Thyroid gland (tissue), 4 donors: Measurements from ENCODE around the gene SEMA7A. TPM values are rescaled to one million over a fixed set of nuclear protein-coding genes. Genes with fewer than 3 reads are reported as not detected.
"Not testable (repeated sequence)": the region's sequence is repeated elsewhere in the genome, so short reads cannot be mapped to it uniquely, and the experiment has no call there.

ENCODE experiments used
- DNase-seq, 2 donors: peaks; one replicate each; pipeline ENCODE4 v3.0.0-alpha.2; 2019
- H3K27ac ChIP-seq, 3 donors: fragments of 200-600 bp; sonication (generic); 1 replicate in 2 of 3; 2 replicates in 1 of 3; pipeline ENCODE4 v1.5.1; 2016 to 2019; ENCODE audit warnings: mild to moderate bottlenecking in 1 of 3, moderate library complexity in 1 of 3
- H3K27me3 ChIP-seq: fragments of 200-600 bp; sonication (generic); one replicate; pipeline ENCODE4 v1.5.1; 2019
- H3K36me3 ChIP-seq, 2 donors: fragments of 200-600 bp; sonication (generic); one replicate each; pipeline ENCODE4 v1.5.1; 2016 to 2019
- H3K4me1 ChIP-seq, 2 donors: fragments of 200-600 bp; sonication (generic); one replicate each; pipeline ENCODE4 v1.5.1; 2017 to 2019
- H3K4me3 ChIP-seq, 3 donors: fragments of 200-600 bp; sonication (generic); replicated peaks in 1 of 3; 1 replicate in 2 of 3; 2 replicates in 1 of 3; pipeline ENCODE4 v1.5.1; 2016; ENCODE audit warnings: mild to moderate bottlenecking in 1 of 3
- H3K9me3 ChIP-seq: fragments of 200-600 bp; sonication (generic); one replicate; pipeline ENCODE4 v1.5.1; 2017
- CTCF ChIP-seq, 6 experiments: fragments of 200-600 bp in 3 of 6; fragments of 450-650 bp in 3 of 6; sonication (generic) in 3 of 6; IDR thresholded peaks; one replicate each; pipeline ENCODE4 v1.5.1; 2016 to 2019; ENCODE audit warnings: antibody characterized with exemption in 6 of 6, mild to moderate bottlenecking in 2 of 6, inconsistent platforms in 1 of 6, moderate library complexity in 1 of 6
- POLR2A ChIP-seq, 2 donors: fragments of 450-650 bp; IDR thresholded peaks; one replicate each; pipeline ENCODE4 v1.6.1; 2017; ENCODE audit warnings: antibody characterized with exemption in 2 of 2, mild to moderate bottlenecking in 2 of 2, moderate library complexity in 1 of 2
- WGBS, 2 donors: methylation state at CpG; one replicate each; pipeline ENCODE4 v1.1.5; 2017; 5-methylcytosine and 5-hydroxymethylcytosine counted together
- intact Hi-C: fragments of 100-400 bp; cut with DNase I; formaldehyde crosslinking; loops from one replicate; pipeline ENCODE4 v1.15.1; 2023
- total RNA-seq, 4 donors: library from RNA; depleted of rRNA; stranded (reverse); fragments of >200 nt; gene quantifications; one replicate each; pipeline ENCODE4 v1.2.3, GENCODE V29; 2016

SEMA7A gene
- total RNA-seq, 4 donors from 2014 or later, result 0.29 to 2.0 (median 1.6) TPM

GRCh38 chr15:74367296-74367854 lies 66.4 kb downstream of the SEMA7A start, which contains the start of gene CYP11A1:
Gene CYP11A1 (minus strand): TSS chr15:74367646. CDS start chr15:74367585, 61 bp downstream.
- H3K9me3 ChIP-seq, result no peaks in the 10 kb centered on the region
- DNase-seq, result no peak
- intact Hi-C loops, result no loop called here
- no peaks in the 10 kb centered on the region for H3K36me3 ChIP-seq
- WGBS, 2 donors, result 87 to 92% methylated on average over 10 of the region's 12 CpGs
- no peak within 1 kb of the TSS for H3K4me3 ChIP-seq
- peaks cover 8 to 12% of the 10 kb centered on the region in 2 donors for H3K4me1 ChIP-seq
- TF ChIP-seq CTCF (IDR thresholded peaks at IDR 0.05), result no peak
- TF ChIP-seq POLR2A (IDR thresholded peaks at IDR 0.05), result no peak
- H3K27me3 ChIP-seq, result no peaks in the 10 kb centered on the region
- H3K27ac ChIP-seq, result no peak within 1 kb of the TSS

- 8 to 12% methylated on average over 29 to 38 of the region's 75 CpGs for WGBS, 2 donors
- peak; percentile 28 to 46 for DNase-seq
- intact Hi-C loops, result no loop called here
- TF ChIP-seq CTCF (IDR thresholded peaks at IDR 0.05) (no peak), POLR2A (IDR thresholded peaks at IDR 0.05) (no peak)
- H3K27me3 ChIP-seq, result no peaks in the 10 kb centered on the region
- peak overlapping the region in 2 of 3 donors; percentile 3 to 40 for H3K27ac ChIP-seq
- no peaks in the 10 kb centered on the region for H3K9me3 ChIP-seq
- no peaks in the 10 kb centered on the region for H3K36me3 ChIP-seq
- peaks cover 8 to 12% of the 10 kb centered on the region in 2 donors for H3K4me1 ChIP-seq
- peak overlapping the region in 1 of 3 donors; percentile 35 for H3K4me3 ChIP-seq
Observed at GRCh38 chr15:74365598-74366445, 67.9 kb downstream of the SEMA7A start.

- no peak overlapping the region for H3K27ac ChIP-seq
- no peaks in the 10 kb centered on the region for H3K27me3 ChIP-seq
- no peaks in the 10 kb centered on the region for H3K9me3 ChIP-seq
- no peak overlapping the region for H3K4me3 ChIP-seq
- peaks cover 8 to 12% of the 10 kb centered on the region in 2 donors for H3K4me1 ChIP-seq
- no peaks in the 10 kb centered on the region for H3K36me3 ChIP-seq
- intact Hi-C loops, result no loop called here
- WGBS, 2 donors, result 89 to 91% methylated on average over 12 of the region's 12 CpGs
- no peak for TF ChIP-seq POLR2A (IDR thresholded peaks at IDR 0.05)
- no peak for TF ChIP-seq CTCF (IDR thresholded peaks at IDR 0.05)
- DNase-seq, result no peak
Observed at GRCh38 chr15:74364936-74365597, 68.7 kb downstream of the SEMA7A start.

GRCh38 chr15:74362482-74362881 lies 71.3 kb downstream of the SEMA7A start:
- H3K27me3 ChIP-seq, result no peaks in the 10 kb centered on the region
- H3K27ac ChIP-seq, result no peak overlapping the region
- 95 to 98% methylated on average over 1 of the region's 1 CpG for WGBS, 2 donors
- H3K4me3 ChIP-seq, result no peak overlapping the region
- H3K36me3 ChIP-seq, result no peaks in the 10 kb centered on the region
- H3K9me3 ChIP-seq, result no peaks in the 10 kb centered on the region
- peaks cover 8 to 12% of the 10 kb centered on the region in 2 donors for H3K4me1 ChIP-seq
- TF ChIP-seq POLR2A (IDR thresholded peaks at IDR 0.05) (no peak), CTCF (IDR thresholded peaks at IDR 0.05) (no peak)
- intact Hi-C loops, result no loop called here
- no peak for DNase-seq

GRCh38 chr15:74360855-74361254 lies 72.9 kb downstream of the SEMA7A start:
- H3K27me3 ChIP-seq, DNase-seq, intact Hi-C loops, H3K27ac ChIP-seq, H3K4me3 ChIP-seq, H3K4me1 ChIP-seq, H3K36me3 ChIP-seq, H3K9me3 ChIP-seq: not testable (repeated sequence)
- WGBS, 2 donors, result 63 to 69% methylated on average over 1 of the region's 1 CpG

GRCh38 chr15:74359376-74359775 lies 74.4 kb downstream of the SEMA7A start:
- H3K27me3 ChIP-seq, H3K27ac ChIP-seq, H3K4me1 ChIP-seq, DNase-seq, intact Hi-C loops, H3K36me3 ChIP-seq, H3K4me3 ChIP-seq, H3K9me3 ChIP-seq: not testable (repeated sequence)
- WGBS, 2 donors, result 76 to 83% methylated on average over 6 of the region's 6 CpGs
